PC-3 (cell line): Measurements from ENCODE around the gene ADGRL3. TPM values are rescaled to one million over a fixed set of nuclear protein-coding genes. Genes with fewer than 3 reads are reported as not detected.

Source experiments
- ATAC-seq: fragments of 200-7000 bp; cut with Tn5 transposase; 2 replicates; pipeline ENCODE4 v1.9.1; 2020; ENCODE audit warnings: mild to moderate bottlenecking, moderate library complexity
- BruUV-seq: library from RNA; stranded (reverse); fragments of 400-500 nt; replicated peaks from 2 replicates; lab custom pipeline; 2021; lab: Mats Ljungman, UMichigan
- CTCF ChIA-PET: fragments of 300-600 bp; sonication (Branson Sonifier 250); formaldehyde crosslinking; loops from one replicate; lab custom pipeline; 2022; ENCODE audit warnings: antibody characterized with exemption; lab: Charles Lee
- POLR2A ChIA-PET: fragments of 300-600 bp; sonication (Branson Sonifier 250); formaldehyde crosslinking; loops from one replicate; lab custom pipeline; 2022; ENCODE audit warnings: antibody characterized with exemption; ENCODE audit not compliant: unreplicated experiment; lab: Charles Lee
- DNase-seq: peaks from one replicate; pipeline ENCODE4 v3.0.0-alpha.2; 2015
- H2AFZ ChIP-seq: fragments of 300-600 bp; sonication (generic); 2 replicates; pipeline ENCODE4 v1.6.0; 2016; ENCODE audit warnings: antibody characterized with exemption, low read length
- H3F3A ChIP-seq: fragments of 300-600 bp; sonication (generic); one replicate; pipeline ENCODE4 v1.6.0; 2017; ENCODE audit warnings: antibody characterized with exemption, low read length, control low read depth, mild to moderate bottlenecking; ENCODE audit not compliant: unreplicated experiment
- H3K27ac ChIP-seq: fragments of 300-600 bp; sonication (generic); 2 replicates; pipeline ENCODE4 v1.5.1; 2016; ENCODE audit warnings: mild to moderate bottlenecking, low read length
- H3K27me3 ChIP-seq: fragments of 300-600 bp; sonication (generic); 2 replicates; pipeline ENCODE4 v1.6.1; 2016; ENCODE audit warnings: low read length, mixed read lengths
- H3K36me3 ChIP-seq: fragments of 300-600 bp; sonication (generic); 2 replicates; pipeline ENCODE4 v1.6.1; 2016; ENCODE audit warnings: low read depth, mixed run types, low read length, mixed read lengths
- H3K4me1 ChIP-seq: fragments of 300-600 bp; sonication (generic); 2 replicates; pipeline ENCODE4 v1.5.1; 2016; ENCODE audit warnings: low read length; ENCODE audit not compliant: insufficient read depth
- H3K4me2 ChIP-seq: fragments of 300-600 bp; sonication (generic); 2 replicates; pipeline ENCODE4 v1.6.0; 2016; ENCODE audit warnings: low read length
- H3K4me3 ChIP-seq: fragments of 300-600 bp; sonication (generic); 2 replicates; pipeline ENCODE4 v1.5.1; 2016; ENCODE audit warnings: mild to moderate bottlenecking, low read length, mixed read lengths
- H3K79me2 ChIP-seq: fragments of 300-600 bp; sonication (generic); 2 replicates; pipeline ENCODE4 v1.6.1; 2017; ENCODE audit warnings: low read length, mixed read lengths
- H3K9ac ChIP-seq: fragments of 300-600 bp; sonication (generic); 2 replicates; pipeline ENCODE4 v1.6.0; 2016; ENCODE audit warnings: mild to moderate bottlenecking, low read length
- H3K9me2 ChIP-seq: fragments of 300-600 bp; sonication (generic); replicated peaks from 2 replicates; pipeline ENCODE4 v1.6.1; 2016; ENCODE audit warnings: mixed run types, low read length, mixed read lengths
- H3K9me3 ChIP-seq: fragments of 300-600 bp; sonication (generic); 2 replicates; pipeline ENCODE4 v1.6.1; 2016; ENCODE audit warnings: low read length, mixed read lengths
- H4K20me1 ChIP-seq: fragments of 300-600 bp; sonication (generic); 2 replicates; pipeline ENCODE4 v1.6.1; 2016; ENCODE audit warnings: low read length, mixed read lengths
- EZH2 ChIP-seq: fragments of 300-600 bp; sonication (generic); IDR thresholded peaks from one replicate; pipeline ENCODE4 v1.6.1; 2017; ENCODE audit warnings: antibody characterized with exemption, mild to moderate bottlenecking, low read length; ENCODE audit not compliant: unreplicated experiment
- EZH2phosphoT487 ChIP-seq: fragments of 300-600 bp; sonication (generic); IDR thresholded peaks from 2 replicates; pipeline ENCODE4 v1.6.1; 2018; ENCODE audit warnings: mild to moderate bottlenecking, antibody characterized with exemption, low read length, borderline replicate concordance
- intact Hi-C: fragments of 100-400 bp; cut with micrococcal nuclease; formaldehyde crosslinking; loops from 2 replicates; pipeline ENCODE4 v1.9.0; 2023
- total RNA-seq: library from RNA; depleted of rRNA; stranded (reverse); fragments of >200 nt; gene quantifications from 2 replicates; pipeline ENCODE4 v1.2.3, GENCODE V29; 2014
- TF ChIP-seq, protein P1 (sequence below): fragments of 300-600 bp; sonication (generic); conservative IDR thresholded peaks from 2 replicates; pipeline ENCODE4 v1.5.1; 2017; ENCODE audit warnings: antibody characterized with exemption, low read depth, mild to moderate bottlenecking, low read length

The ADGRL3 gene
- total RNA-seq, 1 experiment from 2014 or later, result 0.66 TPM

DNA sequence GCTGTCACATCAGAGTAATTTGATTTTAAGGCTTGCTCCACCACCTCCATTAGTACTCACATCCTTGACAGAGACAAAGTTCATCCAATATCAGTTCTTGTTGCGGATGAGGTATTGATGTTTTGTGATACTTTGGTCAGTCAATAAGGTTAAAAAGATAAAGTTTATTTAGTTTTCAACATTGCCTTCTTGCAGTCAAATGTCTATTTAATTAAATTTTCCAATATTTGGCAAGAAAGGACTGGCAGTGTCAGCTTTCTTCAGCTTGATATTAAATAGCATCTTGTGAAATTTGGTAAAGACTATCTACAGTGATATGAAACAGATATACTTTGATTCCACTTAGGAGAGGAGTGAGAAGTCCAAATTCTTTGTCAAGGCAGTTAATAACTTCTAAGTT lies 493.4 kb downstream of the ADGRL3 start:
- TF ChIP-seq EZH2 (no peak), EZH2phosphoT487 (no peak)
- TF ChIP-seq, protein P1, sequence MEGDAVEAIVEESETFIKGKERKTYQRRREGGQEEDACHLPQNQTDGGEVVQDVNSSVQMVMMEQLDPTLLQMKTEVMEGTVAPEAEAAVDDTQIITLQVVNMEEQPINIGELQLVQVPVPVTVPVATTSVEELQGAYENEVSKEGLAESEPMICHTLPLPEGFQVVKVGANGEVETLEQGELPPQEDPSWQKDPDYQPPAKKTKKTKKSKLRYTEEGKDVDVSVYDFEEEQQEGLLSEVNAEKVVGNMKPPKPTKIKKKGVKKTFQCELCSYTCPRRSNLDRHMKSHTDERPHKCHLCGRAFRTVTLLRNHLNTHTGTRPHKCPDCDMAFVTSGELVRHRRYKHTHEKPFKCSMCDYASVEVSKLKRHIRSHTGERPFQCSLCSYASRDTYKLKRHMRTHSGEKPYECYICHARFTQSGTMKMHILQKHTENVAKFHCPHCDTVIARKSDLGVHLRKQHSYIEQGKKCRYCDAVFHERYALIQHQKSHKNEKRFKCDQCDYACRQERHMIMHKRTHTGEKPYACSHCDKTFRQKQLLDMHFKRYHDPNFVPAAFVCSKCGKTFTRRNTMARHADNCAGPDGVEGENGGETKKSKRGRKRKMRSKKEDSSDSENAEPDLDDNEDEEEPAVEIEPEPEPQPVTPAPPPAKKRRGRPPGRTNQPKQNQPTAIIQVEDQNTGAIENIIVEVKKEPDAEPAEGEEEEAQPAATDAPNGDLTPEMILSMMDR, result no peak
- Histone ChIP-seq H3K79me2 (no peaks in the 10 kb centered on the region), H4K20me1 (no peaks in the 10 kb centered on the region), H3K9ac (no peak overlapping the region), H3K4me3 (no peak overlapping the region), H3F3A (no peaks in the 10 kb centered on the region), H3K4me2 (no peak overlapping the region), H3K9me2 (no peaks in the 10 kb centered on the region), H3K36me3 (no peaks in the 10 kb centered on the region), H3K9me3 (no peaks in the 10 kb centered on the region), H3K27ac (no peak overlapping the region), H3K4me1 (no peaks in the 10 kb centered on the region), H3K27me3 (no peaks in the 10 kb centered on the region), H2AFZ (no peak overlapping the region)
- DNase-seq, result no peak
- no TSS peak for BruUV-seq
- POLR2A ChIA-PET, result no interaction called here
- ATAC-seq, result no peak
- intact Hi-C loops, result no loop called here
- CTCF ChIA-PET, result interaction anchor here (0.6 kb wide), 1 partner anchor 888 kb away, joined by 3 read pairs; no protein-coding TSS in a partner anchor

DNA sequence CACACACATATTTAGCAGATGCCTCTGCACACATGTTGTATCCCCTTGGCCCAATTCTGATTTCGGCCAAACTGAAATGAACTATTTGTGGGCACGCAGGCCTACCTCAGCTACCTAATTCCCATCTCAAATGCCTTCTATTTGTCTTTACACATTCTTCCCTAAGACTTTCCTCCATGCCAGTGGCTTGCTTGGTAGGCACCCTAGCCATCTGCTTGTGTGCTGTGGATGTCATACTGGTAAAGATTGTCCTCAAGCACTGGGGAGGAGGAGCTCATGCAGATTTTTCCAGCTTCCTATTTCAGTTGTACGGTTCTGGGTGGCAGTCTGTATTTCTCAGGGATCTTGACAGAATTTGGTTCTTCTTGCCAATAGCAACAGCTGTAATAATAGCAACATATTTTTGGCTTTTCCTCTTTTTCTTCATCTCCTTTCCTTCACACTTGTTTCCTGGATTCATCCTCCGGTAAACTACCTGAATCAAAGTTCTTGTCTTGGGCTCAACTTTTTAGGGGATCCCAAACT lies 514.3 kb downstream of the ADGRL3 start:
- no peak overlapping the region for H3K4me2 ChIP-seq
- no peak for DNase-seq
- no peaks in the 10 kb centered on the region for H3K4me1 ChIP-seq
- H3K79me2 ChIP-seq, result no peaks in the 10 kb centered on the region
- no peaks in the 10 kb centered on the region for H3K27me3 ChIP-seq
- H2AFZ ChIP-seq, result no peak overlapping the region
- TF ChIP-seq EZH2phosphoT487 (no peak), EZH2 (no peak)
- TF ChIP-seq, protein P1, result no peak
- H3K9ac ChIP-seq, result no peak overlapping the region
- CTCF ChIA-PET, result no interaction called here
- ATAC-seq, result no peak
- POLR2A ChIA-PET, result no interaction called here
- H4K20me1 ChIP-seq, result no peaks in the 10 kb centered on the region
- H3K4me3 ChIP-seq, result no peak overlapping the region
- no peaks in the 10 kb centered on the region for H3K9me3 ChIP-seq
- H3K27ac ChIP-seq, result no peak overlapping the region
- H3K9me2 ChIP-seq, result no peaks in the 10 kb centered on the region
- intact Hi-C loops, result no loop called here
- H3K36me3 ChIP-seq, result no peaks in the 10 kb centered on the region
- no peaks in the 10 kb centered on the region for H3F3A ChIP-seq
- no TSS peak for BruUV-seq

DNA sequence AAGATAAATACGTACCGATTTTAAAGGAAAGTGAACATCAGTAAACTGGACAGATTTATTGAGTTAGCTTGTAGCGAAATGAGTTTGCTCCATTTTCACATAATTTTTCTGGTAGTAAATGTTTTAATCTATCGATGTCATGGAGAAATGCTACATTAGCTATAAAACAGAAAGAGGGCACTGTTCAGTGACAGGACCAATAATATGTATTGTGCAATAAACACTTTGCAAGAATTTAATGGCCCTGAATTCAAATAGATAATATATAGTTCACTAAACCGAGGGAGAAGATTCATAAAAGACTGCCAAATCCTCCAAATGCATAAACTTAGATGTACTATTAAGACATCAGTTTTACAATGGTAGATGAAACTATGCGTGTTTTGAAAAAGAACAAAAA lies 516.3 kb downstream of the ADGRL3 start:
- TF ChIP-seq EZH2 (no peak), EZH2phosphoT487 (no peak)
- Histone ChIP-seq H3K27me3 (no peaks in the 10 kb centered on the region), H3K4me1 (no peaks in the 10 kb centered on the region), H3F3A (no peaks in the 10 kb centered on the region), H3K79me2 (no peaks in the 10 kb centered on the region), H3K4me3 (no peak overlapping the region), H3K36me3 (no peaks in the 10 kb centered on the region), H3K9me2 (no peaks in the 10 kb centered on the region), H4K20me1 (no peaks in the 10 kb centered on the region), H3K27ac (no peak overlapping the region), H3K9me3 (no peaks in the 10 kb centered on the region), H3K9ac (no peak overlapping the region), H2AFZ (no peak overlapping the region), H3K4me2 (no peak overlapping the region)
- ChIA-PET CTCF (no interaction called here), POLR2A (no interaction called here)
- ATAC-seq (no peak), DNase-seq (no peak)
- intact Hi-C loops, result no loop called here
- BruUV-seq, result no TSS peak
